Body of pancreas (tissue), 4 donors: Measurements from ENCODE around the gene EML6.

Experiments used
- CTCF ChIP-seq, 7 experiments: fragments of 450-650 bp in 4 of 7; fragments of 200-600 bp in 3 of 7; sonication (generic) in 3 of 7; IDR thresholded peaks; one replicate each; pipeline ENCODE4 v1.5.1; 2016 to 2019; ENCODE audit warnings: antibody characterized with exemption in 7 of 7
- POLR2A ChIP-seq, 3 donors: fragments of 450-650 bp; IDR thresholded peaks; one replicate each; pipeline ENCODE4 v1.6.1; 2016; ENCODE audit warnings: antibody characterized with exemption in 3 of 3, mild to moderate bottlenecking in 2 of 3

DNA sequence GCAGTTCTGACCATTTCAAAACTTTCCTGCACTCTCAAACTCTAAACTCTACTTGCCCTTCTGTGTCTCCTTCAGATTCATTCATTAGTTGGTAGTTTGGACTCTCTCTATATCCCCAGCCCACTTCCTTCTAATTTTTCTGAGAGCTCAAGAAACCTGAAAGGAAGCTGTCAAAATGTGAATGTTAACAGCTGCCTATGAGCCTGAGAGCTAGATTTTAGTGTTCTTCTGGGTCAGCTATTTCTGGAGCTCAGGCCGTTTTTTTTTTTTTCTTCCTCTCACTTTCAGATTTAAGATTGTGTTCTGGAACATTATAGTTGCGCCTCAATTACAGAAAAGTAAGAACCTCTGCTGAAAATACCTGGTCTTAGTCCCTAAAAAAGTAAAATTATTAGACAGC is 253.7 kb downstream of the EML6 start:
- TF ChIP-seq CTCF (IDR thresholded peaks at IDR 0.05) (no peak), POLR2A (IDR thresholded peaks at IDR 0.05) (no peak)
